Measurements from ENCODE around the gene PIP5K1C.

- no peak for TF ChIP-seq CTCF (conservative IDR thresholded peaks at IDR 0.05)
- TF ChIP-seq EZH2 (IDR thresholded peaks at IDR 0.05; ENCODE audit: low read depth): no peak
Measured at GRCh38 chr19:3719868-3720267, 19.6 kb upstream of the PIP5K1C start.
